Endothelial cell of umbilical vein (primary cell): ENCODE results near the gene AKAP12.

ENCODE experiments used
- CTCF ChIP-seq, 2 donors: IDR thresholded peaks; 1 replicate in 1 of 2; 2 replicates in 1 of 2; pipeline ENCODE4 v1.5.1; 2011; ENCODE audit warnings: low read length in 2 of 2, mild to moderate bottlenecking in 2 of 2, moderate library complexity in 2 of 2, control low read depth in 1 of 2, inconsistent platforms in 1 of 2, low read depth in 1 of 2; ENCODE audit not compliant: insufficient read depth in 1 of 2; ENCODE audit errors: extremely low read depth in 1 of 2
- EZH2 ChIP-seq: IDR thresholded peaks from 2 replicates; pipeline ENCODE4 v1.6.1; 2012; ENCODE audit warnings: borderline replicate concordance, low read depth, mild to moderate bottlenecking, moderate library complexity, low read length, inconsistent platforms; ENCODE audit not compliant: severe bottlenecking
- JUN ChIP-seq: IDR thresholded peaks from 2 replicates; pipeline ENCODE4 v1.6.1; 2011; ENCODE audit warnings: borderline replicate concordance, low read depth; ENCODE audit not compliant: insufficient read length, insufficient read depth
- MYC ChIP-seq: IDR thresholded peaks from one replicate; pipeline ENCODE4 v1.6.1; 2011; ENCODE audit warnings: mild to moderate bottlenecking, low read depth, low read length
- POLR2A ChIP-seq: IDR thresholded peaks from 2 replicates; pipeline ENCODE4 v1.6.1; 2012; ENCODE audit warnings: low read depth, mild to moderate bottlenecking, control low read depth, low read length
- POLR2AphosphoS5 ChIP-seq: IDR thresholded peaks from 2 replicates; pipeline ENCODE4 v1.6.1; 2012; ENCODE audit warnings: low read depth, mild to moderate bottlenecking, control low read depth, low read length, moderate library complexity; ENCODE audit not compliant: insufficient read depth

GRCh38 chr6:151293688-151294016 is 53.9 kb downstream of the AKAP12 start:
- TF ChIP-seq CTCF (IDR thresholded peaks at IDR 0.05; ENCODE audit: extremely low read depth in 1 of 2, insufficient read depth in 1 of 2, low read depth in 1 of 2, low read length in 2 of 2) (no peak), POLR2A (no peak), EZH2 (no peak), POLR2AphosphoS5 (no peak), MYC (no peak), JUN (no peak)
